PC-3 (cell line): ENCODE results near the gene PPM1D. TPM values are rescaled to one million over a fixed set of nuclear protein-coding genes. Genes with fewer than 3 reads are reported as not detected.

Source experiments
- ATAC-seq: fragments of 200-7000 bp; cut with Tn5 transposase; 2 replicates; pipeline ENCODE4 v1.9.1; 2020; ENCODE audit warnings: mild to moderate bottlenecking, moderate library complexity
- BruUV-seq: library from RNA; stranded (reverse); fragments of 400-500 nt; replicated peaks from 2 replicates; lab custom pipeline; 2021; lab: Mats Ljungman, UMichigan
- CTCF ChIA-PET: fragments of 300-600 bp; sonication (Branson Sonifier 250); formaldehyde crosslinking; loops from one replicate; lab custom pipeline; 2022; ENCODE audit warnings: antibody characterized with exemption; lab: Charles Lee
- POLR2A ChIA-PET: fragments of 300-600 bp; sonication (Branson Sonifier 250); formaldehyde crosslinking; loops from one replicate; lab custom pipeline; 2022; ENCODE audit warnings: antibody characterized with exemption; ENCODE audit not compliant: unreplicated experiment; lab: Charles Lee
- DNase-seq: peaks from one replicate; pipeline ENCODE4 v3.0.0-alpha.2; 2015
- H2AFZ ChIP-seq: fragments of 300-600 bp; sonication (generic); 2 replicates; pipeline ENCODE4 v1.6.0; 2016; ENCODE audit warnings: antibody characterized with exemption, low read length
- H3F3A ChIP-seq: fragments of 300-600 bp; sonication (generic); one replicate; pipeline ENCODE4 v1.6.0; 2017; ENCODE audit warnings: antibody characterized with exemption, low read length, control low read depth, mild to moderate bottlenecking; ENCODE audit not compliant: unreplicated experiment
- H3K27ac ChIP-seq: fragments of 300-600 bp; sonication (generic); 2 replicates; pipeline ENCODE4 v1.5.1; 2016; ENCODE audit warnings: mild to moderate bottlenecking, low read length
- H3K27me3 ChIP-seq: fragments of 300-600 bp; sonication (generic); 2 replicates; pipeline ENCODE4 v1.6.1; 2016; ENCODE audit warnings: low read length, mixed read lengths
- H3K36me3 ChIP-seq: fragments of 300-600 bp; sonication (generic); 2 replicates; pipeline ENCODE4 v1.6.1; 2016; ENCODE audit warnings: low read depth, mixed run types, low read length, mixed read lengths
- H3K4me1 ChIP-seq: fragments of 300-600 bp; sonication (generic); 2 replicates; pipeline ENCODE4 v1.5.1; 2016; ENCODE audit warnings: low read length; ENCODE audit not compliant: insufficient read depth
- H3K4me2 ChIP-seq: fragments of 300-600 bp; sonication (generic); 2 replicates; pipeline ENCODE4 v1.6.0; 2016; ENCODE audit warnings: low read length
- H3K4me3 ChIP-seq: fragments of 300-600 bp; sonication (generic); 2 replicates; pipeline ENCODE4 v1.5.1; 2016; ENCODE audit warnings: mild to moderate bottlenecking, low read length, mixed read lengths
- H3K79me2 ChIP-seq: fragments of 300-600 bp; sonication (generic); 2 replicates; pipeline ENCODE4 v1.6.1; 2017; ENCODE audit warnings: low read length, mixed read lengths
- H3K9ac ChIP-seq: fragments of 300-600 bp; sonication (generic); 2 replicates; pipeline ENCODE4 v1.6.0; 2016; ENCODE audit warnings: mild to moderate bottlenecking, low read length
- H3K9me2 ChIP-seq: fragments of 300-600 bp; sonication (generic); replicated peaks from 2 replicates; pipeline ENCODE4 v1.6.1; 2016; ENCODE audit warnings: mixed run types, low read length, mixed read lengths
- H3K9me3 ChIP-seq: fragments of 300-600 bp; sonication (generic); 2 replicates; pipeline ENCODE4 v1.6.1; 2016; ENCODE audit warnings: low read length, mixed read lengths
- H4K20me1 ChIP-seq: fragments of 300-600 bp; sonication (generic); 2 replicates; pipeline ENCODE4 v1.6.1; 2016; ENCODE audit warnings: low read length, mixed read lengths
- CTCF ChIP-seq: fragments of 300-600 bp; sonication (generic); conservative IDR thresholded peaks from 2 replicates; pipeline ENCODE4 v1.5.1; 2017; ENCODE audit warnings: antibody characterized with exemption, low read depth, mild to moderate bottlenecking, low read length
- EZH2 ChIP-seq: fragments of 300-600 bp; sonication (generic); IDR thresholded peaks from one replicate; pipeline ENCODE4 v1.6.1; 2017; ENCODE audit warnings: antibody characterized with exemption, mild to moderate bottlenecking, low read length; ENCODE audit not compliant: unreplicated experiment
- EZH2phosphoT487 ChIP-seq: fragments of 300-600 bp; sonication (generic); IDR thresholded peaks from 2 replicates; pipeline ENCODE4 v1.6.1; 2018; ENCODE audit warnings: mild to moderate bottlenecking, antibody characterized with exemption, low read length, borderline replicate concordance
- intact Hi-C: fragments of 100-400 bp; cut with micrococcal nuclease; formaldehyde crosslinking; loops from 2 replicates; pipeline ENCODE4 v1.9.0; 2023
- total RNA-seq: library from RNA; depleted of rRNA; stranded (reverse); fragments of >200 nt; gene quantifications from 2 replicates; pipeline ENCODE4 v1.2.3, GENCODE V29; 2014

Gene PPM1D
- total RNA-seq, 1 experiment from 2014 or later: 8.2 TPM

- DNase-seq: peak; percentile 45
- Histone ChIP-seq H3F3A (peaks cover 3% of the 10 kb centered on the region), H3K27me3 (no peaks in the 10 kb centered on the region), H3K9me2 (no peaks in the 10 kb centered on the region), H3K4me2 (no peak overlapping the region), H3K9ac (no peak overlapping the region), H3K27ac (no peak overlapping the region), H3K9me3 (no peaks in the 10 kb centered on the region), H3K79me2 (peaks cover 19% of the 10 kb centered on the region; the same call in 1 of the 2 replicates), H3K4me1 (peaks cover 13% of the 10 kb centered on the region), H2AFZ (no peak overlapping the region), H3K4me3 (no peak overlapping the region), H3K36me3 (peaks cover 7% of the 10 kb centered on the region; the same call in 1 of the 2 replicates), H4K20me1 (peaks cover 5% of the 10 kb centered on the region; the same call in 1 of the 2 replicates)
- TF ChIP-seq EZH2phosphoT487: no peak
- TF ChIP-seq CTCF: peak; percentile 69
- ChIA-PET POLR2A (interaction anchor here (1.0 kb wide), 1 partner anchor 114 kb away, joined by 6 read pairs; the partner anchor contains the start of gene APPBP2), CTCF (interaction anchor here (0.6 to 1.5 kb wide), 5 partner anchors 31 to 114 kb away, joined by 3 to 24 read pairs (median 3); partner anchors contain the start of gene APPBP2)
- BruUV-seq: no TSS peak
- ATAC-seq: peak; percentile 53; the same call in 1 of the 2 replicates
- intact Hi-C loops: no loop called here
Observed at GRCh38 chr17:60640503-60640902, 40.5 kb downstream of the PPM1D start.

GRCh38 chr17:60641126-60641525 lies 41.1 kb downstream of the PPM1D start:
- Histone ChIP-seq H3K79me2 (peaks cover 19% of the 10 kb centered on the region; the same call in 1 of the 2 replicates), H2AFZ (no peak overlapping the region), H3K9me3 (no peaks in the 10 kb centered on the region), H3K9me2 (no peaks in the 10 kb centered on the region), H3F3A (peaks cover 3% of the 10 kb centered on the region), H3K4me1 (peaks cover 13% of the 10 kb centered on the region), H3K4me2 (peak overlapping the region; percentile 18; the same call in 1 of the 2 replicates), H4K20me1 (peaks cover 5% of the 10 kb centered on the region; the same call in 1 of the 2 replicates), H3K36me3 (0 out of 2 replicates have a peak, but pooled peaks cover 2% of the 10 kb centered on the region), H3K27ac (peak overlapping the region; percentile 25), H3K4me3 (no peak overlapping the region), H3K27me3 (no peaks in the 10 kb centered on the region), H3K9ac (no peak overlapping the region)
- intact Hi-C loops: no loop called here
- DNase-seq: peak; percentile 60
- ChIA-PET CTCF (interaction anchor here (0.6 to 1.5 kb wide), 5 partner anchors 32 to 115 kb away, joined by 3 to 24 read pairs (median 3); partner anchors contain the start of genes APPBP2 and PPM1D), POLR2A (interaction anchor here (0.7 to 1.0 kb wide), 2 partner anchors 115 to 318 kb away, joined by 5 to 6 read pairs; partner anchors contain the start of gene APPBP2)
- BruUV-seq: no TSS peak
- ATAC-seq: peak; percentile 44; the same call in 1 of the 2 replicates
- no peak for TF ChIP-seq EZH2phosphoT487
- TF ChIP-seq CTCF: no peak
- no peak for TF ChIP-seq EZH2

GRCh38 chr17:60641810-60642220 lies 41.8 kb downstream of the PPM1D start:
- Histone ChIP-seq H2AFZ (no peak overlapping the region), H3K27me3 (no peaks in the 10 kb centered on the region), H3K79me2 (peaks cover 19% of the 10 kb centered on the region; the same call in 1 of the 2 replicates), H3K4me1 (peaks cover 13% of the 10 kb centered on the region), H3K4me3 (no peak overlapping the region), H3K9me2 (no peaks in the 10 kb centered on the region), H3K36me3 (no peaks in the 10 kb centered on the region), H4K20me1 (peaks cover 5% of the 10 kb centered on the region; the same call in 1 of the 2 replicates), H3K27ac (peak overlapping the region; percentile 25), H3K9ac (no peak overlapping the region), H3K4me2 (peak overlapping the region; percentile 18; the same call in 1 of the 2 replicates), H3K9me3 (no peaks in the 10 kb centered on the region), H3F3A (peaks cover 3% of the 10 kb centered on the region)
- TF ChIP-seq EZH2 (no peak), CTCF (peak; percentile 81), EZH2phosphoT487 (no peak)
- ATAC-seq: peak; percentile 80
- CTCF ChIA-PET: interaction anchor here (0.6 kb wide), 1 partner anchor 42 kb away, joined by 3 read pairs; the partner anchor contains the start of gene PPM1D
- POLR2A ChIA-PET: no interaction called here
- intact Hi-C loops: no loop called here
- DNase-seq: peak; percentile 93
- BruUV-seq: no TSS peak
